ENCODE data around the gene IER3. TPM values are rescaled to one million over a fixed set of nuclear protein-coding genes. Genes with fewer than 3 reads are reported as not detected.

Gene IER3
- total and polyA plus RNA-seq, 2 of the 13 experiments (the other 11 are each of a cell fraction or from before 2014, with no cell fraction given) = 51.1 to 131 TPM

GRCh38 chr6:30719791-30720737, 24.3 kb downstream of the IER3 start, which contains the start of gene TUBB (continued):
- TF ChIP-seq, protein P1, sequence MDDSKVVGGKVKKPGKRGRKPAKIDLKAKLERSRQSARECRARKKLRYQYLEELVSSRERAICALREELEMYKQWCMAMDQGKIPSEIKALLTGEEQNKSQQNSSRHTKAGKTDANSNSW (CRISPR knock-in tag; IDR thresholded peaks at IDR 0.05; ENCODE audit: borderline replicate concordance) = no peak
- no peak for TF ChIP-seq ZNF383 (CRISPR knock-in tag; IDR thresholded peaks at IDR 0.05; ENCODE audit: borderline replicate concordance)
- TF ChIP-seq ZNF850 (CRISPR knock-in tag; conservative IDR thresholded peaks at IDR 0.05) = no peak
- 0 out of 2 replicates have a peak, but pooled peaks have one; percentile 58 for TF ChIP-seq TP53 (CRISPR knock-in tag; conservative IDR thresholded peaks at IDR 0.05)
- no peak for TF ChIP-seq EZH2 (conservative IDR thresholded peaks at IDR 0.05; ENCODE audit: low read depth, low read length)
- no peak for TF ChIP-seq ZFP36 (IDR thresholded peaks at IDR 0.05; ENCODE audit: borderline replicate concordance, low read depth, low read length, partially characterized antibody)
- no peak for TF ChIP-seq RARG (CRISPR knock-in tag; IDR thresholded peaks at IDR 0.05; ENCODE audit: low read depth)
- TF ChIP-seq, protein P2, sequence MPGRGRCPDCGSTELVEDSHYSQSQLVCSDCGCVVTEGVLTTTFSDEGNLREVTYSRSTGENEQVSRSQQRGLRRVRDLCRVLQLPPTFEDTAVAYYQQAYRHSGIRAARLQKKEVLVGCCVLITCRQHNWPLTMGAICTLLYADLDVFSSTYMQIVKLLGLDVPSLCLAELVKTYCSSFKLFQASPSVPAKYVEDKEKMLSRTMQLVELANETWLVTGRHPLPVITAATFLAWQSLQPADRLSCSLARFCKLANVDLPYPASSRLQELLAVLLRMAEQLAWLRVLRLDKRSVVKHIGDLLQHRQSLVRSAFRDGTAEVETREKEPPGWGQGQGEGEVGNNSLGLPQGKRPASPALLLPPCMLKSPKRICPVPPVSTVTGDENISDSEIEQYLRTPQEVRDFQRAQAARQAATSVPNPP (CRISPR knock-in tag; IDR thresholded peaks at IDR 0.05) = peak; percentile 41; the same call in 1 of the 2 replicates
- TF ChIP-seq ZNF879 (CRISPR knock-in tag; IDR thresholded peaks at IDR 0.05) = no peak; the same call in 1 of the 2 replicates
- TF ChIP-seq ZNF878 (CRISPR knock-in tag; IDR thresholded peaks at IDR 0.05) = no peak
- peak; percentile 72 for TF ChIP-seq HNRNPLL (IDR thresholded peaks at IDR 0.05; ENCODE audit: low read depth, low read length, poor library complexity, severe bottlenecking)
- TF ChIP-seq HOXA7 (CRISPR knock-in tag; IDR thresholded peaks at IDR 0.05) = no peak
- TF ChIP-seq U2AF2 (IDR thresholded peaks at IDR 0.05; ENCODE audit: low read depth, low read length) = no peak
- peak; percentile 28; the same call in 1 of the 2 replicates for TF ChIP-seq ZNF609 (CRISPR knock-in tag; IDR thresholded peaks at IDR 0.05; ENCODE audit: borderline replicate concordance)
- TF ChIP-seq ZNF710 (CRISPR knock-in tag; IDR thresholded peaks at IDR 0.05; ENCODE audit: borderline replicate concordance) = no peak; the same call in 1 of the 2 replicates
- no peak for TF ChIP-seq DNMT1 (CRISPR knock-in tag; IDR thresholded peaks at IDR 0.05)
- peak; percentile 92 for TF ChIP-seq HDAC6 (IDR thresholded peaks at IDR 0.05; ENCODE audit: low read depth, low read length)
- no peak; the same call in 1 of the 2 replicates for TF ChIP-seq AHR (CRISPR knock-in tag; IDR thresholded peaks at IDR 0.05)
- TF ChIP-seq KDM1A (CRISPR knock-in tag; IDR thresholded peaks at IDR 0.05) = no peak
- peak; percentile 83; the same call in 1 of the 2 replicates for TF ChIP-seq MLLT10 (CRISPR knock-in tag; IDR thresholded peaks at IDR 0.05)
